Smooth muscle cell of the brain vasculature (primary cell): ENCODE measurements around the gene OSBPL7.

ENCODE experiments used
- DNase-seq: peaks from one replicate; pipeline ENCODE4 v3.0.0-alpha.2; 2012; ENCODE audit warnings: low read depth, low spot score

Gene OSBPL7

GRCh38 chr17:47823519-47823918, 1.9 kb upstream of the OSBPL7 start:
- no peak for DNase-seq

GRCh38 chr17:47822785-47823184, 1.2 kb upstream of the OSBPL7 start:
- no peak for DNase-seq

- DNase-seq, result no peak
Measured at GRCh38 chr17:47821031-47821423, 567 bp downstream of the OSBPL7 start.

- no peak for DNase-seq
Measured at GRCh38 chr17:47820033-47820789, 1.4 kb downstream of the OSBPL7 start.

GRCh38 chr17:47819475-47819874, 2.1 kb downstream of the OSBPL7 start:
- DNase-seq, result no peak

- no peak for DNase-seq
Measured at GRCh38 chr17:47818002-47818695, 3.4 kb downstream of the OSBPL7 start.

GRCh38 chr17:47816947-47817346, 4.6 kb downstream of the OSBPL7 start:
- DNase-seq, result no peak

GRCh38 chr17:47816111-47816735, 5.4 kb downstream of the OSBPL7 start:
- no peak for DNase-seq

- no peak for DNase-seq
Measured at GRCh38 chr17:47815106-47815918, 6.3 kb downstream of the OSBPL7 start.

GRCh38 chr17:47813512-47814031, 8.0 kb downstream of the OSBPL7 start:
- no peak for DNase-seq

GRCh38 chr17:47813077-47813476, 8.5 kb downstream of the OSBPL7 start:
- DNase-seq, result no peak

- no peak for DNase-seq
Measured at GRCh38 chr17:47812146-47812920, 9.3 kb downstream of the OSBPL7 start.

GRCh38 chr17:47811709-47812108, 9.9 kb downstream of the OSBPL7 start:
- no peak for DNase-seq

GRCh38 chr17:47810901-47811635, 10.5 kb downstream of the OSBPL7 start:
- DNase-seq, result no peak

- DNase-seq, result peak; percentile 58
Measured at GRCh38 chr17:47810200-47810821, 11.3 kb downstream of the OSBPL7 start.

GRCh38 chr17:47808830-47809480, 12.6 kb downstream of the OSBPL7 start:
- no peak for DNase-seq

GRCh38 chr17:47808036-47808829, 13.4 kb downstream of the OSBPL7 start:
- DNase-seq, result no peak

- no peak for DNase-seq
Measured at GRCh38 chr17:47807421-47807820, 14.2 kb downstream of the OSBPL7 start.
